GM10248 (cell line): ENCODE measurements around the gene ACKR3.

Experiments used
- CTCF ChIA-PET: fragments of 300-600 bp; sonication (Branson Sonifier 250); formaldehyde crosslinking; extraction: SDS; loops from one replicate; lab custom pipeline; 2021; ENCODE audit warnings: antibody characterized with exemption; lab: Yijun Ruan, JAX
- POLR2A ChIA-PET: fragments of 350-650 bp; sonication (Branson Sonifier 250); formaldehyde crosslinking; extraction: SDS; loops from one replicate; lab custom pipeline; 2020; ENCODE audit warnings: antibody characterized with exemption; lab: Yijun Ruan, JAX
- DNase-seq: peaks from one replicate; pipeline ENCODE4 v3.0.0; 2012; ENCODE audit errors: extremely low spot score
- TF ChIP-seq, protein P1 (sequence below): IDR thresholded peaks from 2 replicates; pipeline ENCODE4 v1.5.1; 2012; ENCODE audit warnings: mild to moderate bottlenecking, low read depth; ENCODE audit errors: extremely low read depth, missing control alignments, control extremely low read depth

Gene ACKR3

DNA sequence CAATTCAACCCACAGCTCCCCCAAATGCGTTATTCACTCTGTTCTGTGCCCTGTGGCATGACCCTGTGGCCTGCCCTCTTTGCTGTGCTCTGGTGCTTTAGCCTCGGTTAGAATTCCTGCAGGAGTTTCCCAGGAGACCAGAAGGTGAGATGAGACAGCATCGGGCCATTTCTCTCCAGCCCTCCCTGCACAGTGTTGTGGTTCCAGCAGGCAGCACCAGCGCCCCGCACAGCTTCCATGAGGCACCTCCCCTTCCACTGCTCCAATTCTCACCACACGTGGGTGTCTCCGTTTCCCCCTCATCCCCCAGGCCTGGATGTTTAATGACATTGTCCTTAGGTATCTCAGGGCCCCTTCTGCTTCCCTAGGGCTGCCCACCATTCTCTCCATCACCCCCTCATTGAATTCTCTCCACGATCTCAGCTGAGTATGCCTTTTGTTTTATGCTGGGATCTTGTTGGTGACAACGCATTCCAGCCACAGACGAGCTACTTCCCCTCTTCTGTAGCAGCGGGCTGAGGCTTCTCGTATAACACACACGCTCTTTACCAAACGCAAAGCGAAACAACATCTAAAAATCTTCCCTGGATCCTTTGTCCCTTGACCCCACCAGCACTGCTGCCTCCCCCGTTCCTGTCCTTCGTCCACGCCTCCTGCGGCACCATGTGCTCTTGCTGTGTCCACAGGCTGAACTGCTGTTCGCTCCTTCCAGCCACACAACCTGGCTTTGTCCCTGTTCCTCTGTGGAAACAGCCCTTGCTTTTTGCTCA lies 35.1 kb downstream of the ACKR3 start:
- ChIA-PET CTCF (interaction anchor here (1.1 to 1.9 kb wide), 2 partner anchors 9 to 92 kb away, joined by 3 to 8 read pairs; no protein-coding TSS in a partner anchor), POLR2A (no interaction called here)
- TF ChIP-seq, protein P1, sequence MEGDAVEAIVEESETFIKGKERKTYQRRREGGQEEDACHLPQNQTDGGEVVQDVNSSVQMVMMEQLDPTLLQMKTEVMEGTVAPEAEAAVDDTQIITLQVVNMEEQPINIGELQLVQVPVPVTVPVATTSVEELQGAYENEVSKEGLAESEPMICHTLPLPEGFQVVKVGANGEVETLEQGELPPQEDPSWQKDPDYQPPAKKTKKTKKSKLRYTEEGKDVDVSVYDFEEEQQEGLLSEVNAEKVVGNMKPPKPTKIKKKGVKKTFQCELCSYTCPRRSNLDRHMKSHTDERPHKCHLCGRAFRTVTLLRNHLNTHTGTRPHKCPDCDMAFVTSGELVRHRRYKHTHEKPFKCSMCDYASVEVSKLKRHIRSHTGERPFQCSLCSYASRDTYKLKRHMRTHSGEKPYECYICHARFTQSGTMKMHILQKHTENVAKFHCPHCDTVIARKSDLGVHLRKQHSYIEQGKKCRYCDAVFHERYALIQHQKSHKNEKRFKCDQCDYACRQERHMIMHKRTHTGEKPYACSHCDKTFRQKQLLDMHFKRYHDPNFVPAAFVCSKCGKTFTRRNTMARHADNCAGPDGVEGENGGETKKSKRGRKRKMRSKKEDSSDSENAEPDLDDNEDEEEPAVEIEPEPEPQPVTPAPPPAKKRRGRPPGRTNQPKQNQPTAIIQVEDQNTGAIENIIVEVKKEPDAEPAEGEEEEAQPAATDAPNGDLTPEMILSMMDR, result no peak
- DNase-seq, result no peak

DNA sequence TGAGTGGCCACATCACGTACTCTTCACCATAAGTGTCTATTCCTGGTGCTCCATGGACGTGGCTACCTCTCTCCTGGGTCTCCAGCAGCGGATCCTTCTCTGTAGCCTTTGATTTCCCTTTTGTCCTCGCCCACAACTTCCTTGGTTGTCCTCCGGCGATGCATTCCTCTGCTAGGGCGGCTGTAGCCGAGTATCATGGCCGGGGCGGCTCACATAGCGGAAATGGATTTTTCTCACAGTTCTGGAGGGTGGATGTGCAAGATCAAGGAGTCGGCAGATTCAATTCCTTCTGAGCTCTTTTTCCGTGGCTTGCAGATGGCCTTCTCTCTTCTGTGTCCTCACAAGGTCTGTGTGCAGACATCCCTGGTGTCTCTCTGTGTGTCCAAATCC lies 35.7 kb downstream of the ACKR3 start:
- DNase-seq, result no peak
- TF ChIP-seq, protein P1, result no peak
- POLR2A ChIA-PET, result no interaction called here
- CTCF ChIA-PET, result interaction anchor here (1.1 kb wide), 1 partner anchor 93 kb away, joined by 3 read pairs; no protein-coding TSS in a partner anchor

DNA sequence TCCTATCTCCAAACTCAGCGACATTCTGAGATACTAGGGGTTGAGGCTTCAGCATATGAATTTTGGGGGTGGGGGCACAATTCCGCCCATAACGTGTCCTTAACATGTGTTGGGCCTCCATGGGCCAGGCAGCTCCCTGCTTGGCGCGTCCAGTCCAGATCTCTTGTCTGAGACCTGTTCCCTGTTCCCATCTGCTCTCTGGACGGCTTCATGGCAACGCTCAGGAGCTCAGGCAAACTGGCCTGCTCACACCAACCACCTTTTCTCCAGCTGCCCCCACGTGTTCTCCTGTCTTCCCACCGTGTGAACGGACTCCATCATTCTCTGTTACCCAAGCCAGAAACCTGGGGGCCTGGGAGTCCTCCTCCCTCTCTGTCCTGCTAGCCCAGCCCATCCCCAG lies 36.4 kb downstream of the ACKR3 start:
- TF ChIP-seq, protein P1, result no peak
- CTCF ChIA-PET, result interaction anchor here (0.9 kb wide), 1 partner anchor 69 kb away, joined by 3 read pairs; no protein-coding TSS in a partner anchor
- no peak for DNase-seq
- POLR2A ChIA-PET, result no interaction called here

DNA sequence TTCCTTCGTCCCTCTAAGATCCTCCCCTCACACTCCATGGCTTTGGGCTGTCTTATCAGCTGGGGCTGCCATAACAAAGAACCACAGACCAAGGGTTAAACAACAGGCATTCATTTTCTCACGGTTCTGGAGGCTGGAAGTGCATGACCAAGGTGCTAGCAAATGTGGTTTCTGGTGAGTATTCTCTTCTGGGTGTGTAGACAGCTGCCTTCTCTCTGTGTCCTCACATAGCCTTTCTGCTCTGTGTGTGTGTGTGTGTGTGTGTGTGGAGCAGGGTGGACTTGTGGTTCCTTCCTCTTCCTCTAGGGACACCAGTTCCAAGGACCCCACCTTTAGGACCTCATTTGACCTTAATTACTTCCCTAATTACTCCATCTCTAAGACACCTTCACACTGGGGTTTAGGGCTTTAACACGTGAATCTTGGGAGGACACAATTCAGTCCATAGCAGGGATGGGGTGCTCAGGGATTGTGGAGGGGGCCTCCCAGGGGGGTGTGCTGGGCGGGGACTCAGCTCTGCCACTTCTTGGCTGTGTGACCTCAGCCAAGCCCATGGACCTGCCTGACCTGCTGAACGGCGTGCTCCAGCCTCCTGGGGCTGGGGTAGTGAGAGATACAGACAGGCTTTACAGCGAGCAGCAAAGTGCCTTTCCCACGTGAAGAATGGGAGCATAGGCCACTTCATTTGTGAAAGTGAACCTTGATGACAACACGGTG lies 38.0 kb downstream of the ACKR3 start:
- TF ChIP-seq, protein P1, result no peak
- POLR2A ChIA-PET, result no interaction called here
- no peak for DNase-seq
- CTCF ChIA-PET, result interaction anchor here (1.5 kb wide), 1 partner anchor 77 kb away, joined by 3 read pairs; no protein-coding TSS in a partner anchor

DNA sequence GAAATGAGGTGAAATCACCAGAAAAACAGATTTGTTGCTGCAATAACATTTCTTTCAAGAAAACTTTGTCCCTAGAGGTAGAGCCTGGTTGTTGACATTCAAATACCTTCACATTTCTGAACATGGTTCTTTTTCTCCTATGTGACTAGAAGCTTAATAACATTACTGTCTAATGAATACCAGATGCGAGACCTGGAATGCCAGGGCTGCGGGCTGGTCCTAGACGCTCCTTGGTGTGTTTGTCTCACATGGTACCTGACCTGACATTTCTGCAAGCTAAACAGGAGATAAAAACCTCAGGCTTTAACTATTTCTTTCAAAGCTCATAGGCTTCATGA lies 38.5 kb downstream of the ACKR3 start:
- no peak for DNase-seq
- ChIA-PET POLR2A (no interaction called here), CTCF (interaction anchor here (1.2 to 1.5 kb wide), 2 partner anchors 24 to 78 kb away, joined by 3 read pairs; no protein-coding TSS in a partner anchor)
- TF ChIP-seq, protein P1, result no peak

- POLR2A ChIA-PET, result no interaction called here
- no peak for DNase-seq
- TF ChIP-seq, protein P1, result no peak
- CTCF ChIA-PET, result interaction anchor here (1.2 to 1.5 kb wide), 3 partner anchors 11 to 78 kb away, joined by 3 to 4 read pairs (median 3); no protein-coding TSS in a partner anchor
These were observed 39.1 kb downstream of the ACKR3 start for GRCh38 chr2:236608710-236609109.
